Sciatic nerve (tissue), 2 donors: ENCODE results near the gene SYT9. TPM values are rescaled to one million over a fixed set of nuclear protein-coding genes. Genes with fewer than 3 reads are reported as not detected.
"Not testable (repeated sequence)": the region's sequence is repeated elsewhere in the genome, so short reads cannot be mapped to it uniquely, and the experiment has no call there.

Source experiments
- ATAC-seq: fragments of 200-7000 bp; cut with Tn5 transposase; one replicate; pipeline ENCODE4 v1.9.1; 2020; ENCODE audit warnings: mild to moderate bottlenecking, moderate library complexity
- DNase-seq: peaks from one replicate; pipeline ENCODE4 v3.0.0-alpha.2; 2020; ENCODE audit warnings: low spot score
- intact Hi-C: fragments of 100-400 bp; cut with DNase I; formaldehyde crosslinking; loops from one replicate; pipeline ENCODE4 v1.14.2; 2022
- total RNA-seq: library from RNA; stranded (reverse); fragmentation: NEBNext Ultra II Directional; extraction: Animal tissue kit (Norgen Biotek cat#: 25700); gene quantifications from one replicate; pipeline ENCODE4 v1.2.1, GENCODE V29; 2021
- donor health status: DM: no; HTN: no; CAD: no.
- donor health status: DM: no; HTN: no; CAD: no.

SYT9 gene
- total RNA-seq, 1 donor from 2014 or later = not detected

- ATAC-seq (no peak), DNase-seq (no peak)
- intact Hi-C loops = no loop called here
These were observed 70.1 kb downstream of the SYT9 start for GRCh38 chr11:7321473-7322450.

- ATAC-seq (no peak), DNase-seq (no peak)
- intact Hi-C loops = no loop called here
These were observed 80.7 kb downstream of the SYT9 start for GRCh38 chr11:7332451-7332850.

- DNase-seq (no peak), ATAC-seq (no peak)
- intact Hi-C loops = no loop called here
These were observed 81.3 kb downstream of the SYT9 start for GRCh38 chr11:7332962-7333361.

GRCh38 chr11:7335442-7335841 is 83.7 kb downstream of the SYT9 start:
- intact Hi-C loops, ATAC-seq, DNase-seq: not testable (repeated sequence)

- ATAC-seq = no peak
- DNase-seq = no peak
- intact Hi-C loops = no loop called here
These were observed 89.8 kb downstream of the SYT9 start for GRCh38 chr11:7341551-7341950.

- DNase-seq (no peak), ATAC-seq (no peak)
- intact Hi-C loops = no loop called here
These were observed 96.1 kb downstream of the SYT9 start for GRCh38 chr11:7347611-7348431.

GRCh38 chr11:7348432-7349304 is 97.0 kb downstream of the SYT9 start:
- no peak for DNase-seq
- intact Hi-C loops = no loop called here
- no peak for ATAC-seq

GRCh38 chr11:7351228-7351627 is 99.5 kb downstream of the SYT9 start:
- intact Hi-C loops = no loop called here
- DNase-seq = no peak
- ATAC-seq = no peak

GRCh38 chr11:7353100-7353499 is 101.4 kb downstream of the SYT9 start:
- DNase-seq (no peak), ATAC-seq (no peak)
- intact Hi-C loops = no loop called here

GRCh38 chr11:7364660-7365059 is 113.0 kb downstream of the SYT9 start:
- no peak for ATAC-seq
- intact Hi-C loops = no loop called here

GRCh38 chr11:7367803-7368202 is 116.1 kb downstream of the SYT9 start:
- ATAC-seq (no peak), DNase-seq (no peak)
- intact Hi-C loops = no loop called here

More at GRCh38 chr11:7364660-7365059, 113.0 kb downstream of the SYT9 start:
- no peak for DNase-seq

- intact Hi-C loops = no loop called here
- DNase-seq (no peak), ATAC-seq (no peak)
These were observed 124.7 kb downstream of the SYT9 start for GRCh38 chr11:7376386-7376785.

GRCh38 chr11:7381937-7382336 is 130.2 kb downstream of the SYT9 start:
- ATAC-seq = no peak
- intact Hi-C loops = no loop called here
- no peak for DNase-seq

GRCh38 chr11:7383406-7383805 is 131.7 kb downstream of the SYT9 start:
- no peak for DNase-seq
- ATAC-seq = no peak

GRCh38 chr11:7384691-7385090 is 133.0 kb downstream of the SYT9 start:
- intact Hi-C loops = no loop called here
- no peak for DNase-seq
- no peak for ATAC-seq

More at GRCh38 chr11:7383406-7383805, 131.7 kb downstream of the SYT9 start:
- intact Hi-C loops = no loop called here

- intact Hi-C loops = no loop called here
- no peak for DNase-seq
These were observed 133.8 kb downstream of the SYT9 start for GRCh38 chr11:7385532-7385931.

GRCh38 chr11:7413961-7414915 is 162.5 kb downstream of the SYT9 start:
- ATAC-seq = no peak
- DNase-seq = no peak
- intact Hi-C loops = no loop called here

More at GRCh38 chr11:7385532-7385931, 133.8 kb downstream of the SYT9 start:
- no peak for ATAC-seq
